Uterus (tissue), 2 donors: Measurements from ENCODE around the gene ARHGAP8.

ENCODE experiments used
- CTCF ChIP-seq, 4 experiments: fragments of 200-600 bp in 2 of 4; fragments of 450-650 bp in 2 of 4; sonication (generic) in 2 of 4; IDR thresholded peaks; one replicate each; pipeline ENCODE4 v1.5.1; 2016 to 2019; ENCODE audit warnings: antibody characterized with exemption in 4 of 4, mild to moderate bottlenecking in 2 of 4, moderate library complexity in 1 of 4
- POLR2A ChIP-seq, 2 donors: fragments of 450-650 bp; IDR thresholded peaks; one replicate each; pipeline ENCODE4 v1.6.1; 2016; ENCODE audit warnings: antibody characterized with exemption in 2 of 2, mild to moderate bottlenecking in 1 of 2, moderate library complexity in 1 of 2

GRCh38 chr22:44847892-44848291 is 95.5 kb downstream of the ARHGAP8 start:
- no peak for TF ChIP-seq CTCF (IDR thresholded peaks at IDR 0.05)
- TF ChIP-seq POLR2A (IDR thresholded peaks at IDR 0.05), result no peak
